ENCODE data around the gene CD300A. TPM values are rescaled to one million over a fixed set of nuclear protein-coding genes. Genes with fewer than 3 reads are reported as not detected.

The CD300A gene
- total RNA-seq, 1 donor = not detected

DNA sequence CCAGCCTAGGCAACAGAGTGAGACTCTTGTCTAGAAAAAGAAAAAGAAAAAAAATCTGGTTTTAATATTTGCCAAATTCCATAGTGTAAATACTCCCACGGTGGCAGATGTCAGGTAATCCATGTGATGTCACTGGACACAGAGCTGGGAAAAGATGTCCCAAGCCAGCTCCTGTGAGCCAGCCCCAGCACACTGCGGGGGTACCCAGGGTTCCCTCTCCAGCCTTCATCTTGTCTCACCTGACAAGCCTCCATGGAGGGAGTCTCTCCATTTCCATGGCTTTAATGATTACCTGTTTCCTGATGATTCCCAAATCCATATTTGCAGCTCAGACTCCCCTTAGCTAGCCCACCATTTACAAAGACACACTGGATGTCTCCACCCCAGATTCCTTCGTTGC lies 60.2 kb downstream of the CD300A start:
- TF ChIP-seq, protein P1, sequence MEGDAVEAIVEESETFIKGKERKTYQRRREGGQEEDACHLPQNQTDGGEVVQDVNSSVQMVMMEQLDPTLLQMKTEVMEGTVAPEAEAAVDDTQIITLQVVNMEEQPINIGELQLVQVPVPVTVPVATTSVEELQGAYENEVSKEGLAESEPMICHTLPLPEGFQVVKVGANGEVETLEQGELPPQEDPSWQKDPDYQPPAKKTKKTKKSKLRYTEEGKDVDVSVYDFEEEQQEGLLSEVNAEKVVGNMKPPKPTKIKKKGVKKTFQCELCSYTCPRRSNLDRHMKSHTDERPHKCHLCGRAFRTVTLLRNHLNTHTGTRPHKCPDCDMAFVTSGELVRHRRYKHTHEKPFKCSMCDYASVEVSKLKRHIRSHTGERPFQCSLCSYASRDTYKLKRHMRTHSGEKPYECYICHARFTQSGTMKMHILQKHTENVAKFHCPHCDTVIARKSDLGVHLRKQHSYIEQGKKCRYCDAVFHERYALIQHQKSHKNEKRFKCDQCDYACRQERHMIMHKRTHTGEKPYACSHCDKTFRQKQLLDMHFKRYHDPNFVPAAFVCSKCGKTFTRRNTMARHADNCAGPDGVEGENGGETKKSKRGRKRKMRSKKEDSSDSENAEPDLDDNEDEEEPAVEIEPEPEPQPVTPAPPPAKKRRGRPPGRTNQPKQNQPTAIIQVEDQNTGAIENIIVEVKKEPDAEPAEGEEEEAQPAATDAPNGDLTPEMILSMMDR (IDR thresholded peaks at IDR 0.05; ENCODE audit: insufficient read depth, low read length) = no peak
- DNase-seq (ENCODE audit: low read depth) = no peak
- H3K4me3 ChIP-seq (ENCODE audit: low read depth, low read length) = no peak overlapping the region

DNA sequence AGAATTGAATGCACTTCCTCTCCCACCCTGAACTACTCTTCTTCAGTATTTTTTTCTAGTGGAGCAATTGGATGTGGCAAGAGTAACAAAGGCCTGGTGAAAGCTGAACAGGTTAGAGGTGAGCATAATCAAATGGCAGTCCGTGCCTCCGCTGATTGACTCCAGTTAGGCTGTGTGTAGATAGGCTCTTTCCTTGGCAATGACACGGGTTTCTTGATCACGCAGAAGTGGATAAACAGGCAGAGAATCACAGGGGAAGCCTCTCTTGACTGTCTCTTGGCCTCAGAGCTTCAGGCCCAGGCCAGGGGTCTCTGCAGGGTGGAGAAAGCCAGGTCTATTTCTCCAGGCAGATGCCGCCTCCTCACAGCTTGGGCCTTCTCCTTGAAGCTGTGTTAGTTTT lies 60.6 kb downstream of the CD300A start:
- DNase-seq (ENCODE audit: low read depth) = no peak
- no peak overlapping the region for H3K4me3 ChIP-seq (ENCODE audit: low read depth, low read length)
- TF ChIP-seq, protein P1 (IDR thresholded peaks at IDR 0.05; ENCODE audit: insufficient read depth, low read length) = no peak

DNA sequence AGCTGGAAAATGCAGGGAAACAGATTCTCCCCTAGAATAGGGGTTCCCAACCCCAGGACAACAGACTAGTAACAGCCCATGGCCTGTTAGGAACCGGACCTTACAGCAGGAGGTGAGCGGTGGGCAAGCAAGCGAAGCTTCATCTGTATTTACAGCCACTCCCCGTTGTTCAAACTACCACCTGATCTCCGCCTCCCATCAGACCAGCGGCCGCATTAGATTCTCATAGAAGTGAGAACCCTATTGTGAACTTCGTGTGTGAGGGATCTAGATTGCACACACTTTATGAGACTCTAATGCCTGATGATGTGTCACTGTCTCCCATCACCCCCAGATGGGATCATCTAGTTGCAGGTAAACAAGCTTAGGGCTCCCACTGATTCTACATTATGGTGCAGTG lies 61.3 kb downstream of the CD300A start:
- DNase-seq (ENCODE audit: low read depth) = no peak
- no peak overlapping the region for H3K4me3 ChIP-seq (ENCODE audit: low read depth, low read length)
- TF ChIP-seq, protein P1 (IDR thresholded peaks at IDR 0.05; ENCODE audit: insufficient read depth, low read length) = no peak

DNA sequence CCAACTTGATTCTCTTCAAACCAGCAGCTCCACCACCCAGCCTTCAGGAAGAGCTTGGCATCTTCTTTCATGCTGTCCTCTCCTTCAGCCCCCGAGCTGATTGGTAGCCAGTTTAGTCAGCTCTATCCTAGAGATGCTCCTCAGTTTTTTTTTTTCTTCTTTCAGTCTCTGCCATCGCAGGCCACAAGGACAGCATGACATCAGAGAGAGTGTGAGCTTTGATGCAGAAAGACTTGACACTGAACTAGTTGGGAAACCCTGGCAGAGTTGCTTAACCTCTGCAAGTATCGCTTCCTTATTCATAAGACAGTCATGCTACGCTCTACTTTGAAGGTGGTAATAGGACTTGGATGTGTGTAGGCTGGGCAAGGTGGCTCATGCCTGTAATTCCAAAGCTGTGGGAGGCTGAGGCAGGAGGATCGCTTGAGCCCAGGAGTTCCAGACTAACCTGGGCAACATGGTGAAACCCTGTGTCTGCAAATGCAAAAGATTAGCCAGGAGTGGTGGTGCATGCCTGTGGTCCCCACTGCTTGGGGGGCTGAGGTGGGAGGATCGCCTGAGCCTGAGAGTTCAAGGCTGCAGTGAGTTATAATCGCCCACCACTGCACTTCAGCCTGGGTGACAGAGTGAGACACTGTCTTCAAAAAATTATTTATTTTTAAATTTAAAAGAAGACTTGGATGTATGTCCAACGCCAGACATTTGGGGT lies 62.2 kb downstream of the CD300A start:
- DNase-seq (ENCODE audit: low read depth) = no peak
- H3K4me3 ChIP-seq (ENCODE audit: low read depth, low read length) = no peak overlapping the region

DNA sequence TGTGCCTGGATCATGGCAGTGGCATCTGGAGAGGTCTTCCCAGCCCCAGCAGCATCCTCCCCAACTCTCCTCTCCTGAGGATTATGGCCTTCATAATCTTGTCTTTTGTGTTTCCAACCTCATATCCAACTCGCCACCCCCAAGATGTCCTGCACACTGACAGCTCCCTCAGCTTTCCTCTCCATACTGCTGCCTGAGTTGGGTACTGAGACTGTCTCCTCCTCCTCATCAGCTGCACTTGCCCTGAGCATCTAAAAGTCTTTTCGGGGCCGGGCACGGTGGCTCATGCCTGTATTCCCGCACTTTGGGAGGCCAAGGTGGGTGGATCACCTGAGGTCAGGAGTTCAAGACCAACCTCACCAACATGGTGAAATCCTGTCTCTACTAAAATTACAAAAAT lies 62.8 kb downstream of the CD300A start:
- no peak overlapping the region for H3K4me3 ChIP-seq (ENCODE audit: low read depth, low read length)
- no peak for DNase-seq (ENCODE audit: low read depth)
- TF ChIP-seq, protein P1 (IDR thresholded peaks at IDR 0.05; ENCODE audit: insufficient read depth, low read length) = no peak

More for the DNA sequence above, 62.2 kb downstream of the CD300A start:
- TF ChIP-seq, protein P1 (IDR thresholded peaks at IDR 0.05; ENCODE audit: insufficient read depth, low read length) = no peak

DNA sequence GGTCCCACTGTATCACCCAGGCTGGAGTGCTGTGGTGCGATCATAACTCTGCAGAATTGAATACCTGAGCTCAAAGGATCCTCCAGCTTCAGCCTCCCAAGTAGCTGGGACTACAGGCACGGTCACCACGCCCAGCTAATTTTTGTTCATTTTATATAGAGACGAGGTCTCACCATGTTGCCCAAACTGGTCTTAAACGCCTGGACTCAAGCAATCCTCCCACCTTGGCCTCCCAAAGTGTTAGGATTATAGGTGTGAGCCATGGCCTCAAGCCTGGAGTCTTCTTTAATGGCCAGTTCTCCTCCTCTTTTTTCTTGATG lies 64.4 kb downstream of the CD300A start:
- no peak for DNase-seq (ENCODE audit: low read depth)
- TF ChIP-seq, protein P1 (IDR thresholded peaks at IDR 0.05; ENCODE audit: insufficient read depth, low read length) = no peak
- H3K4me3 ChIP-seq (ENCODE audit: low read depth, low read length) = no peak overlapping the region

DNA sequence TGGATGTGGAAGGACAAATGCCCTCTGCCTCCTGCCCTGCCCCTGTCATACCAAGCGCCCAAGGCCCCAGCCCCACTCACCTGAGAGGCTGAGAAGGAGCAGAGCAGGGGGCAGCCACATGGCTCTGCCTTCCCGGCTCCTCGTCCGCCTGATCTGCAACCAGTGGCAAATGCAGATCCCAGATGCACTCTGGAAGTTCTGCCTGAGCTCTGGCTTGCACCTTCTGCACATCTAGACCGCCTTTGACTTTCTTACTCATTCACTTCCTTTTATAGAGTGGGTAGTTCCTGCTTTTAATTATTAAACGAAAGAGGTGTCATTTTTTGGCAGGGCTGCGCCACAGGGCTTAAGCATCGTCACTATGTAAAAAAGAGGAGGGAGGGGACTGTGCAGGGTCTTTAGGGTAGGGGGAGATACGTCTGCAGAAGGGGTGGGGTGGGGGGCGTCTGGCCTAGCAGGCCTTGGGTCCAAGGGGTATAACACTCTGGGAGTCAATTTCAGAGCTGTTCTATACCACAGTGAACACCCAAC lies 64.9 kb downstream of the CD300A start, which contains the start of gene CD300LB:
Gene CD300LB, minus strand, starts transcription at position 245 of the 531 bp plus-strand sequence. Its CDS starts 125 bp downstream, at position 120.
- DNase-seq (ENCODE audit: low read depth) = no peak
- TF ChIP-seq, protein P1 (IDR thresholded peaks at IDR 0.05; ENCODE audit: insufficient read depth, low read length) = no peak
- H3K4me3 ChIP-seq (ENCODE audit: low read depth, low read length) = no peak within 1 kb of the TSS
